Gastrocnemius medialis (tissue), 4 donors: ENCODE results near the gene QSOX2. TPM values are rescaled to one million over a fixed set of nuclear protein-coding genes. Genes with fewer than 3 reads are reported as not detected.

Experiments
- ATAC-seq, 2 donors: fragments of 150-250 bp; one replicate each; pipeline ENCODE4 v1.9.1; 2016
- DNase-seq, 2 donors: peaks; one replicate each; pipeline ENCODE4 v3.0.0-alpha.2; 2019
- H3K27ac ChIP-seq, 4 donors: fragments of 200-600 bp; sonication (generic); 1 replicate in 1 of 4; 2 replicates in 3 of 4; pipeline ENCODE4 v1.5.1; 2016 to 2018; ENCODE audit warnings: mild to moderate bottlenecking in 2 of 4, moderate library complexity in 1 of 4
- H3K27me3 ChIP-seq, 3 donors: fragments of 200-600 bp; sonication (generic) in 2 of 3; 1 replicate in 1 of 3; 2 replicates in 2 of 3; pipeline versions ENCODE4 v1.5.1 to v1.6.0; 2016 to 2019; ENCODE audit warnings: mild to moderate bottlenecking in 1 of 3, moderate library complexity in 1 of 3
- H3K36me3 ChIP-seq, 2 donors: fragments of 200-600 bp; sonication (generic) in 1 of 2; one replicate each; pipeline ENCODE4 v1.5.1; 2017 to 2018
- H3K4me1 ChIP-seq, 2 donors: fragments of 200-600 bp; sonication (generic) in 1 of 2; one replicate each; pipeline ENCODE4 v1.5.1; 2016 to 2017; ENCODE audit warnings: mild to moderate bottlenecking in 2 of 2
- H3K4me3 ChIP-seq, 4 donors: fragments of 200-600 bp; sonication (generic) in 3 of 4; 1 replicate in 1 of 4; 2 replicates in 3 of 4; pipeline ENCODE4 v1.5.1; 2016 to 2019; ENCODE audit warnings: mild to moderate bottlenecking in 2 of 4
- H3K9me3 ChIP-seq, 3 donors: fragments of 200-600 bp; sonication (generic) in 2 of 3; 1 replicate in 1 of 3; 2 replicates in 2 of 3; pipeline ENCODE4 v1.5.1; 2016 to 2019
- CTCF ChIP-seq, 5 experiments: fragments of 450-650 bp in 3 of 5; fragments of 200-600 bp in 2 of 5; sonication (generic) in 2 of 5; IDR thresholded peaks in 4 of 5; conservative IDR thresholded peaks in 1 of 5; 1 replicate in 4 of 5; 2 replicates in 1 of 5; pipeline ENCODE4 v1.5.1; 2016 to 2019; ENCODE audit warnings: antibody characterized with exemption in 5 of 5, mild to moderate bottlenecking in 3 of 5, moderate library complexity in 3 of 5
- POLR2A ChIP-seq, 2 donors: fragments of 450-650 bp; IDR thresholded peaks; one replicate each; pipeline ENCODE4 v1.6.1; 2017; ENCODE audit warnings: antibody characterized with exemption in 2 of 2, mild to moderate bottlenecking in 2 of 2, moderate library complexity in 2 of 2
- in situ Hi-C, 4 donors: fragments of 200-750 bp; cut with MboI; loops; one replicate each; pipeline versions ENCODE4 v1.15.0 to v1.8.0; 2017; ENCODE audit warnings: low sequenced_read_pairs in 4 of 4
- intact Hi-C: fragments of 100-400 bp; cut with DNase I; formaldehyde crosslinking; loops from one replicate; pipeline ENCODE4 v1.15.1; 2023; ENCODE audit warnings: low total_unique reads
- total RNA-seq, 4 donors: library from RNA; depleted of rRNA; stranded (reverse); fragments of >200 nt; gene quantifications; one replicate each; pipeline versions ENCODE4 v1.1.0 to v1.2.3, GENCODE V29; 2016

The QSOX2 gene
- total RNA-seq, 4 donors from 2014 or later: 3.3 to 5.8 (median 5.2) TPM

GRCh38 chr9:136160381-136160841, 85.2 kb downstream of the QSOX2 start:
- peaks cover 22 to 42% (median 23%) of the 10 kb centered on the region in 3 donors for H3K27me3 ChIP-seq

GRCh38 chr9:136159851-136160250, 85.8 kb downstream of the QSOX2 start:
- no peak for ATAC-seq
- DNase-seq: no peak

More at GRCh38 chr9:136160381-136160841, 85.2 kb downstream of the QSOX2 start:
- no peaks in the 10 kb centered on the region for H3K9me3 ChIP-seq
- H3K4me3 ChIP-seq: no peak overlapping the region
- no peaks in the 10 kb centered on the region for H3K36me3 ChIP-seq
- ATAC-seq: no peak
- TF ChIP-seq CTCF (IDR thresholded peaks at IDR 0.05 in 4 of 5, conservative IDR thresholded peaks at IDR 0.05 in 1 of 5) (no peak), POLR2A (IDR thresholded peaks at IDR 0.05) (no peak)
- in situ Hi-C loops (loop anchor here in 1 of 4 donors (25.0 kb wide), 1 partner anchor 127 kb away; no protein-coding TSS in a partner anchor), intact Hi-C loops (no loop called here)
- DNase-seq: no peak
- no peak overlapping the region for H3K27ac ChIP-seq
- no peaks in the 10 kb centered on the region for H3K4me1 ChIP-seq

GRCh38 chr9:136157477-136158265, 87.9 kb downstream of the QSOX2 start:
- in situ Hi-C loops: loop anchor here in 1 of 4 donors (25.0 kb wide), 1 partner anchor 130 kb away; no protein-coding TSS in a partner anchor
- intact Hi-C loops: no loop called here
- H3K27me3 ChIP-seq: peaks cover 33 to 37% (median 33%) of the 10 kb centered on the region in 3 donors
- ATAC-seq: no peak
- no peak overlapping the region for H3K27ac ChIP-seq
- no peak overlapping the region for H3K4me3 ChIP-seq
- no peaks in the 10 kb centered on the region for H3K9me3 ChIP-seq
- no peak for DNase-seq
- TF ChIP-seq POLR2A (IDR thresholded peaks at IDR 0.05): no peak
- no peak for TF ChIP-seq CTCF (IDR thresholded peaks at IDR 0.05 in 4 of 5, conservative IDR thresholded peaks at IDR 0.05 in 1 of 5)
- H3K4me1 ChIP-seq: no peaks in the 10 kb centered on the region
- H3K36me3 ChIP-seq: no peaks in the 10 kb centered on the region

More at GRCh38 chr9:136159851-136160250, 85.8 kb downstream of the QSOX2 start:
- H3K4me1 ChIP-seq: no peaks in the 10 kb centered on the region
- intact Hi-C loops: no loop called here
- TF ChIP-seq CTCF (IDR thresholded peaks at IDR 0.05 in 4 of 5, conservative IDR thresholded peaks at IDR 0.05 in 1 of 5) (no peak), POLR2A (IDR thresholded peaks at IDR 0.05) (no peak)
- H3K36me3 ChIP-seq: no peaks in the 10 kb centered on the region
- no peak overlapping the region for H3K4me3 ChIP-seq
- no peaks in the 10 kb centered on the region for H3K9me3 ChIP-seq
- in situ Hi-C loops: loop anchor here in 1 of 4 donors (25.0 kb wide), 1 partner anchor 127 kb away; no protein-coding TSS in a partner anchor
- peaks cover 28 to 45% (median 29%) of the 10 kb centered on the region in 3 donors for H3K27me3 ChIP-seq
- no peak overlapping the region for H3K27ac ChIP-seq

Other genes starting within 250 kb of the QSOX2 start
- 10 to 100 TPM; 26.0 to 51.7 (median 43.5) TPM for gene NACC2, start 150.5 kb downstream of the QSOX2 start, total RNA-seq
- 10 to 100 TPM; 25.7 to 46.9 (median 41.5) TPM for gene TMEM250, start 126.9 kb downstream of the QSOX2 start, total RNA-seq
- gene LHX3, start 40.7 kb downstream of the QSOX2 start, total RNA-seq: not detected
- gene CCDC187, start 58.3 kb upstream of the QSOX2 start, total RNA-seq: not detected
- gene GPSM1, start 81.7 kb upstream of the QSOX2 start, total RNA-seq: 1 to 10 TPM in 2 of 4 donors, under 1 TPM in 1, not detected in 1; 0.98 to 1.7 (median 1.2) TPM
- 10 to 100 TPM; 37.9 to 65.1 (median 54.3) TPM for gene DNLZ, start 117.9 kb upstream of the QSOX2 start, total RNA-seq
- gene CARD9, start 127.9 kb upstream of the QSOX2 start, total RNA-seq: 1 to 10 TPM in 1 of 4 donors, under 1 TPM in 3; 0.34 to 1.2 (median 0.69) TPM
- 1 to 10 TPM; 2.3 to 6.0 (median 3.9) TPM for gene SNAPC4, start 154.4 kb upstream of the QSOX2 start, total RNA-seq
- 10 to 100 TPM; 23.2 to 43.5 (median 36.5) TPM for gene ENTR1, start 164.8 kb upstream of the QSOX2 start, total RNA-seq
- gene PMPCA, start 164.8 kb upstream of the QSOX2 start, total RNA-seq: 10 to 100 TPM; 35.9 to 63.1 (median 42.7) TPM
- gene INPP5E, start 194.0 kb upstream of the QSOX2 start, total RNA-seq: 1 to 10 TPM; 5.0 to 6.7 (median 5.9) TPM
- 10 to 100 TPM; 23.9 to 50.4 (median 46.6) TPM for gene SEC16A, start 237.2 kb upstream of the QSOX2 start, total RNA-seq